CD14-positive monocyte (primary cell): ENCODE results near the gene ZNF700. TPM values are rescaled to one million over a fixed set of nuclear protein-coding genes. Genes with fewer than 3 reads are reported as not detected.

Experiments used
- DNase-seq, 3 donors: peaks; one replicate each; pipeline ENCODE4 v3.0.0-alpha.2; 2011 to 2022
- H2AFZ ChIP-seq: 2 replicates; pipeline ENCODE4 v1.6.0; 2012; ENCODE audit warnings: mild to moderate bottlenecking, low read depth, low read length, inconsistent platforms; ENCODE audit not compliant: insufficient read depth, poor library complexity, severe bottlenecking
- H3K27ac ChIP-seq, 2 donors: 1 replicate in 1 of 2; 2 replicates in 1 of 2; pipeline ENCODE4 v1.5.1; 2012 to 2013; ENCODE audit warnings: low read length in 2 of 2, control low read depth in 1 of 2, inconsistent platforms in 1 of 2, low read depth in 1 of 2, mild to moderate bottlenecking in 1 of 2
- H3K27me3 ChIP-seq, 2 donors: one replicate each; pipeline versions ENCODE4 v1.6.0 to v1.6.1; 2011 to 2013; ENCODE audit warnings: low read length in 2 of 2; ENCODE audit not compliant: control insufficient read depth in 2 of 2, insufficient read depth in 2 of 2
- H3K36me3 ChIP-seq, 2 donors: replicated peaks in 1 of 2; 1 replicate in 1 of 2; 2 replicates in 1 of 2; pipeline versions ENCODE4 v1.5.1 to v1.6.1; 2012 to 2013; ENCODE audit warnings: low read length in 2 of 2, control low read depth in 1 of 2, inconsistent platforms in 1 of 2, mild to moderate bottlenecking in 1 of 2; ENCODE audit not compliant: insufficient read depth in 2 of 2, control insufficient read depth in 1 of 2
- H3K4me1 ChIP-seq, 2 donors: 1 replicate in 1 of 2; 2 replicates in 1 of 2; pipeline versions ENCODE4 v1.5.1 to v1.6.1; 2012 to 2013; ENCODE audit warnings: low read length in 2 of 2, control low read depth in 1 of 2, inconsistent platforms in 1 of 2, mild to moderate bottlenecking in 1 of 2, moderate library complexity in 1 of 2; ENCODE audit not compliant: insufficient read depth in 2 of 2, control insufficient read depth in 1 of 2
- H3K4me2 ChIP-seq: replicated peaks from 2 replicates; pipeline ENCODE3; 2012; ENCODE audit warnings: low read length, moderate library complexity, mild to moderate bottlenecking; ENCODE audit not compliant: poor library complexity, severe bottlenecking; ENCODE audit errors: extremely low read depth
- H3K4me3 ChIP-seq, 3 experiments: fragments of 200-600 bp in 1 of 3; sonication (generic) in 1 of 3; replicated peaks in 1 of 3; 1 replicate in 2 of 3; 2 replicates in 1 of 3; pipeline ENCODE4 v1.5.1; 2011 to 2013; ENCODE audit warnings: low read length in 3 of 3, mild to moderate bottlenecking in 3 of 3, control low read depth in 2 of 3, low read depth in 2 of 3, inconsistent platforms in 1 of 3, moderate library complexity in 1 of 3
- H3K79me2 ChIP-seq: 2 replicates; pipeline ENCODE4 v1.6.0; 2012; ENCODE audit warnings: mild to moderate bottlenecking, control low read depth, inconsistent platforms, low read length, moderate library complexity; ENCODE audit not compliant: insufficient read depth
- H3K9ac ChIP-seq: 2 replicates; pipeline ENCODE4 v1.6.0; 2017; ENCODE audit warnings: low read length, mild to moderate bottlenecking; ENCODE audit not compliant: insufficient read depth, poor library complexity, severe bottlenecking
- H3K9me3 ChIP-seq, 2 donors: replicated peaks in 1 of 2; 1 replicate in 1 of 2; 2 replicates in 1 of 2; pipeline versions ENCODE4 v1.5.1 to v1.6.1; 2012 to 2013; ENCODE audit warnings: low read length in 2 of 2, control low read depth in 1 of 2; ENCODE audit not compliant: control insufficient read depth in 1 of 2, insufficient read depth in 1 of 2
- H4K20me1 ChIP-seq: 2 replicates; pipeline ENCODE4 v1.6.0; 2012; ENCODE audit warnings: mild to moderate bottlenecking, low read length, control low read depth, moderate library complexity; ENCODE audit not compliant: insufficient read depth
- H3K27ac Mint-ChIP-seq, 7 donors: one replicate each; pipeline ENCODE4 v1.8.0; 2020; ENCODE audit warnings: mild to moderate bottlenecking in 7 of 7, mixed read lengths in 7 of 7, moderate library complexity in 6 of 7, inconsistent platforms in 2 of 7
- H3K27me3 Mint-ChIP-seq, 3 donors: one replicate each; pipeline ENCODE4 v1.8.0; 2021 to 2022; ENCODE audit warnings: low read depth in 3 of 3, mild to moderate bottlenecking in 3 of 3, mixed read lengths in 3 of 3, moderate library complexity in 3 of 3, inconsistent platforms in 1 of 3
- H3K36me3 Mint-ChIP-seq, 2 donors: one replicate each; pipeline ENCODE4 v1.8.0; 2020; ENCODE audit warnings: mixed read lengths in 2 of 2, inconsistent platforms in 1 of 2, mild to moderate bottlenecking in 1 of 2
- H3K4me1 Mint-ChIP-seq: one replicate; pipeline ENCODE4 v1.8.0; 2020; ENCODE audit warnings: mild to moderate bottlenecking, mixed read lengths
- H3K4me3 Mint-ChIP-seq, 2 donors: one replicate each; pipeline ENCODE4 v1.8.0; 2020; ENCODE audit warnings: mild to moderate bottlenecking in 2 of 2, mixed read lengths in 2 of 2, moderate library complexity in 1 of 2
- H3K9me3 Mint-ChIP-seq, 7 donors: one replicate each; pipeline ENCODE4 v1.8.0; 2020 to 2022; ENCODE audit warnings: mixed read lengths in 7 of 7, mild to moderate bottlenecking in 6 of 7, moderate library complexity in 6 of 7, inconsistent platforms in 2 of 7
- WGBS: methylation state at CpG from one replicate; pipeline ENCODE4 v1.1.5; 2013; ENCODE audit warnings: missing lambda C conversion rate; ENCODE audit not compliant: insufficient coverage; 5-methylcytosine and 5-hydroxymethylcytosine counted together
- intact Hi-C, 2 donors: fragments of 100-400 bp; cut with micrococcal nuclease; formaldehyde crosslinking; loops; one replicate each; pipeline versions ENCODE4 v1.15.0 to v1.15.1; 2023
- polyA plus RNA-seq, 3 donors: library from polyadenylated mRNA; depleted of rRNA in 1 of 3; unstranded in 2 of 3; stranded (reverse) in 1 of 3; fragments of 300-500 nt in 2 of 3; fragments of >200 nt in 1 of 3; fragmentation: Illumina TruSeq in 2 of 3; gene quantifications; 1 replicate in 2 of 3; 2 replicates in 1 of 3; pipeline ENCODE4 v1.2.3, GENCODE V29; 2012 to 2021
- TF ChIP-seq, protein P1 (sequence below): fragments of 200-600 bp; IDR thresholded peaks from one replicate; pipeline ENCODE4 v1.8.0; 2022; ENCODE audit warnings: antibody characterized with exemption, mild to moderate bottlenecking

ZNF700 gene
- polyA plus RNA-seq, 3 donors = 1.1 to 18.3 (median 1.2) TPM

DNA sequence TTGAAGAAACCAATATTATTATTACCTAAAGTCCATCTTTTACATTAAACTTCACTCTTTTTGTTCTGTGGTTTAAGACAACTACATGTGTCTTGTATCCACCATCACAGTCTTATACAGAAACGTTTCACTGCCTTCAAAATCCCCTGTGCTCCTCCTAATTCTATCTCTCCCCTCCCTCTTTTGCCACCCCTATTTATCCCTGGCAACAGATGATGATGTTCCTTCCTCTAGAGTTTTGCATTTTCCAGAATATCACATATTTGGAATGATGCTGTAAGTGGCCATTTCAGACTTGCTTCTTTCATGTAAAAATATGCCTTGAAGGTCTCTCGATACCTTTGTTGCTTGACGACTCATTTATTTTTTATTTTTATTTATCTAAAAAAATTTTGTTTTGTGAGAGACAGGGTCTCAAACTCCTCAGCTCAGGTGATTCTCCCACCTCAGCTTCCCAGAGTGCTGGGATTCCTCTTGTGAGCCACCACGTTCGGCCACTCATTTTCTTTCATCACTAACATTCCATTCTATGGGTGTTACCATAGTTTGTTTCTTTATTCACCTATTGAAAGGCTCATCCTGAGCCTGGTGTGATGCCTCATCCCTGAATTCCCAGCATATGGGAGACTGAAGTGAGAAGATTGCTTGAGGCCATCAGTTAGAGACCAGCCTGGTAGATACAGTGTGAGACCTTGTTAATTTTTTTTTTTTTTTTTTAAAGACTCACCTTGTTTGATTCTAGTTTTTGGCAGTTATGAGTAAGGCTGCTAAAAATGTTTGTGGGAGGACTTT is 48.3 kb downstream of the ZNF700 start:
- Mint-ChIP-seq H3K27me3 (peaks cover 0 to 2% (median 0%) of the 10 kb centered on the region in 3 donors), H3K9me3 (peaks cover 18 to 60% (median 45%) of the 10 kb centered on the region in 7 donors), H3K4me3 (no peak overlapping the region), H3K36me3 (peaks cover 39 to 46% of the 10 kb centered on the region in 2 donors), H3K27ac (peak overlapping the region in 1 of 7 donors; percentile 40), H3K4me1 (peaks cover 18% of the 10 kb centered on the region)
- no CpG with 5 or more reads among the region's 5 CpGs for WGBS
- DNase-seq = no peak
- Histone ChIP-seq H3K9ac (no peak overlapping the region), H2AFZ (no peak overlapping the region), H3K9me3 (peaks cover 37 to 41% of the 10 kb centered on the region in 2 donors), H3K79me2 (no peaks in the 10 kb centered on the region), H3K4me3 (no peak overlapping the region), H3K27ac (no peak overlapping the region), H3K4me2 (no peak overlapping the region), H3K27me3 (no peaks in the 10 kb centered on the region), H3K36me3 (peaks cover 9 to 18% of the 10 kb centered on the region in 2 donors), H4K20me1 (no peaks in the 10 kb centered on the region), H3K4me1 (peaks cover 6 to 17% of the 10 kb centered on the region in 2 donors)
- intact Hi-C loops = no loop called here
- TF ChIP-seq, protein P1, sequence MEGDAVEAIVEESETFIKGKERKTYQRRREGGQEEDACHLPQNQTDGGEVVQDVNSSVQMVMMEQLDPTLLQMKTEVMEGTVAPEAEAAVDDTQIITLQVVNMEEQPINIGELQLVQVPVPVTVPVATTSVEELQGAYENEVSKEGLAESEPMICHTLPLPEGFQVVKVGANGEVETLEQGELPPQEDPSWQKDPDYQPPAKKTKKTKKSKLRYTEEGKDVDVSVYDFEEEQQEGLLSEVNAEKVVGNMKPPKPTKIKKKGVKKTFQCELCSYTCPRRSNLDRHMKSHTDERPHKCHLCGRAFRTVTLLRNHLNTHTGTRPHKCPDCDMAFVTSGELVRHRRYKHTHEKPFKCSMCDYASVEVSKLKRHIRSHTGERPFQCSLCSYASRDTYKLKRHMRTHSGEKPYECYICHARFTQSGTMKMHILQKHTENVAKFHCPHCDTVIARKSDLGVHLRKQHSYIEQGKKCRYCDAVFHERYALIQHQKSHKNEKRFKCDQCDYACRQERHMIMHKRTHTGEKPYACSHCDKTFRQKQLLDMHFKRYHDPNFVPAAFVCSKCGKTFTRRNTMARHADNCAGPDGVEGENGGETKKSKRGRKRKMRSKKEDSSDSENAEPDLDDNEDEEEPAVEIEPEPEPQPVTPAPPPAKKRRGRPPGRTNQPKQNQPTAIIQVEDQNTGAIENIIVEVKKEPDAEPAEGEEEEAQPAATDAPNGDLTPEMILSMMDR = no peak

DNA sequence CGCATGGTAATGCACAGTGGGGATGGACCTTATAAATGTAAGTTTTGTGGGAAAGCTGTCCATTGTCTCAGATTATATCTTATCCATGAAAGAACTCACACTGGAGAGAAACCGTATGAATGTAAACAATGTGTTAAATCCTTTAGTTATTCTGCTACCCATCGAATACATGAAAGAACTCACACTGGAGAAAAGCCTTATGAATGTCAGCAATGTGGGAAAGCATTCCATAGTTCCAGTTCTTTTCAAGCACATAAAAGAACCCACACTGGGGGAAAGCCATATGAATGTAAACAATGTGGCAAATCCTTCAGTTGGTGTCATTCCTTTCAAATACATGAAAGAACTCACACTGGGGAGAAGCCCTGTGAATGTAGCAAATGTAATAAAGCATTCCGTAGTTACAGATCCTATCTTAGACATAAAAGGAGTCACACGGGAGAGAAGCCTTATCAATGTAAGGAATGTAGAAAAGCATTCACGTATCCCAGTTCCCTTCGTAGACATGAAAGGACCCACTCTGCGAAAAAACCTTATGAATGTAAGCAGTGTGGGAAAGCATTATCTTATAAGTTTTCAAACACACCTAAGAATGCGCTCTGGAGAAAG is 53.7 kb downstream of the ZNF700 start:
- intact Hi-C loops = no loop called here
- Histone ChIP-seq H3K27me3 (no peaks in the 10 kb centered on the region), H3K4me3 (peak overlapping the region in 1 of 3 experiments; percentile 42), H3K36me3 (peaks cover 13 to 32% of the 10 kb centered on the region in 2 donors), H3K79me2 (no peaks in the 10 kb centered on the region), H3K4me2 (no peak overlapping the region), H2AFZ (no peak overlapping the region), H3K9ac (no peak overlapping the region), H4K20me1 (no peaks in the 10 kb centered on the region), H3K9me3 (peaks cover 75 to 89% of the 10 kb centered on the region in 2 donors), H3K4me1 (no peaks in the 10 kb centered on the region), H3K27ac (no peak overlapping the region)
- no peaks in the 10 kb centered on the region for H3K4me1 Mint-ChIP-seq
- H3K36me3 Mint-ChIP-seq = peaks cover 37 to 51% of the 10 kb centered on the region in 2 donors
- TF ChIP-seq, protein P1 = no peak
- peaks cover 39 to 93% (median 90%) of the 10 kb centered on the region in 7 donors for H3K9me3 Mint-ChIP-seq
- WGBS = no CpG with 5 or more reads among the region's 9 CpGs
- DNase-seq = no peak
- no peak overlapping the region for H3K4me3 Mint-ChIP-seq
- H3K27ac Mint-ChIP-seq = no peak overlapping the region
- H3K27me3 Mint-ChIP-seq = peaks cover 0 to 2% (median 1%) of the 10 kb centered on the region in 3 donors
